T-helper 2 cell (primary cell): Measurements from ENCODE around the gene MATK.
A peak's percentile ranks its signal among the peaks of the same experiment; 100 is the strongest.

ENCODE experiments used
- DNase-seq, 5 experiments: peaks; one replicate each; pipeline versions ENCODE4 v3.0.0 to v3.0.0-alpha.2; 2012 to 2022
- total RNA-seq, 2 donors: gene quantifications; one replicate each; lab custom pipeline; 2026; lab: John Stamatoyannopoulos, UW

The MATK gene, protein sequence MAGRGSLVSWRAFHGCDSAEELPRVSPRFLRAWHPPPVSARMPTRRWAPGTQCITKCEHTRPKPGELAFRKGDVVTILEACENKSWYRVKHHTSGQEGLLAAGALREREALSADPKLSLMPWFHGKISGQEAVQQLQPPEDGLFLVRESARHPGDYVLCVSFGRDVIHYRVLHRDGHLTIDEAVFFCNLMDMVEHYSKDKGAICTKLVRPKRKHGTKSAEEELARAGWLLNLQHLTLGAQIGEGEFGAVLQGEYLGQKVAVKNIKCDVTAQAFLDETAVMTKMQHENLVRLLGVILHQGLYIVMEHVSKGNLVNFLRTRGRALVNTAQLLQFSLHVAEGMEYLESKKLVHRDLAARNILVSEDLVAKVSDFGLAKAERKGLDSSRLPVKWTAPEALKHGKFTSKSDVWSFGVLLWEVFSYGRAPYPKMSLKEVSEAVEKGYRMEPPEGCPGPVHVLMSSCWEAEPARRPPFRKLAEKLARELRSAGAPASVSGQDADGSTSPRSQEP
- total RNA-seq = 7.8 to 8.3 reads per million in 2 donors

GRCh38 chr19:3785938-3786824 is at the start of gene MATK:
TSS of gene MATK (minus strand) at chr19:3786381. CDS start at chr19:3785135, 1,246 bp downstream.
- peak in 1 of 5 experiments; percentile 47 for DNase-seq

- no peak for DNase-seq
These were observed 48.9 kb upstream of the MATK start for GRCh38 chr19:3835055-3835435.

GRCh38 chr19:3834349-3835054 is 48.3 kb upstream of the MATK start:
- DNase-seq = no peak

DNA sequence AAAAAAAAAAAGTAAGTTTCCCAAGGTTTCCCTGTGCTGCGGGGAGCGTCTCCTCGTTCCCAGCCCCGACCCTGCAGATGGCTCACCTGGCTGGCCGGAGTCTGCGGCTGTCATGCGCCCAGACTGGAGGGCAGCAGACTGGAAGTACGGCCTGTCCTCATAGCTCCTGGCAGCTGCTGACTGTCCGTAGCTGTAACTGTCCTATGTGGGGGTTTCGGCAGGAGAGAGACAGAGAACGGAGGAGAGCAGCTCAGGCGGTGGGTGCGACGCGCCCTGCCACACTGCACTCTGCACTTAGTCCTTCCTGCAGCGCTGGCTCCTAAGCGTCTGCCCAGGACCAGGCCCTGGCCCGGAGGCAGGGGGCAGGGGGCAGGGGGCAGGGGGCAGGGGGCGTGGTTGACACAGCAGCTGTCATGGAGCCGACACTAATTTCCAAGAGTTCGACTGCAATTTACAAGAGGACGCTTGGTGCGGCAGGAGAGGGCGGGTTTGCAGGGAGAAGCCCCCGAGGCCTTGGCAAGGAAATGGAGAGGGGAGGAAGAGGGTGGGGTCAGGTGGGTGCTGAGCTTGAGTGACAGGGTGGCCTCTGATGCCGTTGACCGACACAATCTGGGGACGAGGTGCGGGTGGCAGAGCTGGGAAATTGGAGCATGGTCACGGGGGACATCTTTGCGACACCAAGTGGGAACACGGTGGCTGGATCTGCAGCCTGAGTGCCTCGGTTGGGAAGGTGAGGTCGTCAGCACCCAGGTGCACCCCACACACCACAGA is 47.6 kb upstream of the MATK start:
- no peak for DNase-seq

GRCh38 chr19:3832001-3832400 is 45.8 kb upstream of the MATK start:
- no peak for DNase-seq

DNA sequence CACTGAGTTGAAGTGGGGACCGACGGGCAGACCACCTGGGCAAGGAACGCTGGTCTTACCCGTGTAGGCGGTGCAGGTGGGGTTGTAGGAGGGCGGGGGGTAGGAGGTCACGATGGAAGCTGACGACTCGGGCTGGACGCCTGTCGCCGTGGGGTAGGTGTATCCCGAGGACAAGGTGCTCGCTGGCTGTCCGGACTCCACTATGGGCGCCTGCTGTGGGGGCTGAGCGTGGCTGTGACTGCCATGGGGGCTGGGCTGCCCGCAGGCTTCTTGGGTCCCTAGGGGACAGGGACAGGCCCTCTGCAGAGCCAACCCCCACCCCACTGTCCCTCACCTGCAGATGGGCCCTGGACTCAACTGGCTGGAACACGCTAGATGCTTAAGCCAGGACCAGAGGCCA is 45.4 kb upstream of the MATK start:
- DNase-seq = no peak

GRCh38 chr19:3830621-3831589 is 44.7 kb upstream of the MATK start:
- no peak for DNase-seq

DNA sequence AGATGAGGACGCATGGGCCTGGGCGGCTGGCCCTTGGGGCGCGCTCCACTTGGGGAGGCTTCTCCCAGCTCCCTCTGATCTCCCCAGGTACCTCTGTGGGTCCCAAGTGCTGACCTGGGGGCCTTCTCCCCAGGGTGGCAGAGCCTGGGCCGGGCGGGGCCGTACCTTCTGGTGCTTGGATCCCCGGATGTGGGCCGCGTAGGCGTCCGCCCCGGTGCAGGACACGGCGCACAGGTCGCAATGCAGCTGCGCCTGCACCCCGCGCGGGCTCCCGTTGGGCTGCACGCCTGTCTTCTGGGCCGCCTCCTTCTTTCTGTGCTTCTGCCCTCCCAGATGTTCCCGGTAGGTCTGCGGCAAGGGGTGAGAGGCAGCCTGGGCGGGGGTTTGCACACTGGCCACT is 41.1 kb upstream of the MATK start:
- no peak for DNase-seq

- no peak for DNase-seq
These were observed 40.0 kb upstream of the MATK start for GRCh38 chr19:3826163-3826562.

- no peak for DNase-seq
These were observed 39.2 kb upstream of the MATK start for GRCh38 chr19:3825286-3825956.

- DNase-seq = no peak
These were observed 37.2 kb upstream of the MATK start for GRCh38 chr19:3823350-3823713.

- no peak for DNase-seq
These were observed 36.6 kb upstream of the MATK start for GRCh38 chr19:3822683-3823349.

GRCh38 chr19:3821857-3822364 is 35.7 kb upstream of the MATK start:
- peak; percentile 76 to 88 (median 80) for DNase-seq

DNA sequence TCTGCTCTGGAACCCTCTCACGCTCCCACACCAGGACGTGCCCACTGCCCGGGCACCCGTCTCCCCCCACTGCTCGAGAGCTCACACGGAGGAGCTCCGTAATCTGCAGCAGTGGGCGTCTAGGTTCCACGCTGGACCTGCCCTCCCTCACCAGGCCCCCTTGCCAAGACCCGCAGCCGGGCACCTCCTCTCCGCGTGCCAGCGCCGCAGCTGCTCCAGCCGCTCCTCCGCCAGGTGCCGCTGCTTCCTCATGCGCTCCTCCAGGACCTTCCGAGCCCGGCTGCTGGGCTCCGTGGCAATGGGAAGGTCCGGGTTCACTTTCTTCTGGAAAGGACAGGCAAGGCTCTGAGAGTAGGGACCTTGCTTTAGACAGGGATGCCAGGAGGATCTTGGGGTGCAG is 35.0 kb upstream of the MATK start:
- no peak for DNase-seq

DNA sequence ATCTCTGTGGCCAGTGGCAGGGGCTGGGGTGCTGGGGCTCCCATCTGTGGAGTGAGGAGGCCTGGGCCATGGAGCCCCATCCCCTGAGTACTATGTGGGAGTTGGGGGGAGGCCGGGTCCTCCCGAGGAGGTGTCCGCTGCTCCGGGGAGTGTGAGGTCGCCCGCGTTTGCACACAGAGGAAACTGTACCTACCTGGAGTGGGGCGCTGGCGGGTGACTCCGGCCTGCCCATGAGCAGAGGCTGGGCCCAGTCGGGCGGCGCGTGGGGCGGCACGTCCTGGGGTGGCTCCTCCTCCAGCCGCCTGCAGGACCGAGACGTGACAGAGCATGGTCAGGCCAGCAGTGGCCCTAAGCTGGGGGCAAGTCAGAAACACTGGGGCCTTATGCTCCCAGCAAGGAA is 33.8 kb upstream of the MATK start:
- DNase-seq = no peak

- no peak for DNase-seq
These were observed 32.7 kb upstream of the MATK start for GRCh38 chr19:3818918-3819317.

DNA sequence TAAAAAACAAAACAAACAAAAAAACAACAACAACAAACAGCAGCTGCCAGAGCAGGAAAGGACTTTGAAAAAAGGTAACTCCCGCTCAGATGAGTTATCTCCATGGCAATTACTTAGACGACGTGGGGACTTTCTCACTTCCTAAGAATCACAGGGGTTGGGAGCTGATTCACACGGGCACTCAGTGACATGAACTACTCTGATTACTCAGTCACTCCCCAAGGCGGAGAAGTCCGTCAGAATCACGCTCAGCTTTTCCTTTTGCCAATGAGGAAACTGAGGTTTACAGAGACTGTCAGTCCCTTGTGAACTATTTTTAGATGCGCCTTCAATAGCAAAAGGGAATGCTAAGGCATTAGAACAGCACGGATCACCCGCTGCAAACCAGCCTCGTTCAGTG is 32.3 kb upstream of the MATK start:
- DNase-seq = no peak

GRCh38 chr19:3817761-3818160 is 31.6 kb upstream of the MATK start:
- no peak for DNase-seq

DNA sequence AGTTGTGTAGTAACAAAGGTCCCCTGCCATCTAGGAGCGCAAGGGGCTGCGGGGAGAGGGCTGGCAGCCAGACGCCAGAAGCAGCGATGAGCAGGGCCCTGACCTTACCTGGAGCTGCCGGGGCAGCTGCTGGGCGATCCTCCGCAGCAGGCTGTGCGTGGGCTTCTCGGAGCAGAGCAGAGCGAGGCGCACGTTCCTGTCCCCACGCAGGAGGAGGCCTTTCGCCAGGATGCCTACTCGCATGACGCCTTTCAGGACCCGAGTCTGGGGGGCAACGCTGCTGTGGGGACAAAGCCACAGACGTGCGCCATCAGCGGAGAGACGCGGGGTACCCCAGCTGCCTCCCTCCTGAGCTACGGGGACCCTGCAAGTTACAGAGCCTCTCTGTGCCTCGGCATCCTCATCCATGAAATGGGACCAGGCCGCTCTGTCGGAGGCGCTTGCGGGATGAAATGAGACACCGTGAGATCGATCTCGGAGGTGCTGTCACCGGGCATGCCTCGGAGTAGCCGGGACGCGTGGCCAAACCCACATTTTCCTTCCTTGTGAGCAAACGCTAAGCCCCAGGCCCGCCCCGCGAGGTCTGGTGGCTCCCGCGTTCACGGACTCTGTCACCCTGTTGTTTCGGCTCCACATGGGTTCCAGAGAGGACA is 30.5 kb upstream of the MATK start:
- DNase-seq = no peak
